GM18909 (cell line): Measurements from ENCODE around the gene EID3.
A peak's percentile ranks its signal among the peaks of the same experiment; 100 is the strongest.
"Not testable (repeated sequence)": the region's sequence is repeated elsewhere in the genome, so short reads cannot be mapped to it uniquely, and the experiment has no call there.

ENCODE experiments used
- ATAC-seq: cut with Tn5 transposase; IDR thresholded peaks from one replicate; pipeline ENCODE4 v1.9.1; 2021; ENCODE audit warnings: mild to moderate bottlenecking; ENCODE audit not compliant: unreplicated experiment, poor library complexity

EID3 gene

GRCh38 chr12:104288635-104289274 lies 14.8 kb upstream of the EID3 start:
- ATAC-seq, result peak; percentile 54

- no peak for ATAC-seq
These were observed 13.2 kb upstream of the EID3 start for GRCh38 chr12:104290320-104290719.

GRCh38 chr12:104290855-104291254 lies 12.7 kb upstream of the EID3 start:
- no peak for ATAC-seq

- ATAC-seq, result no peak
These were observed 11.5 kb upstream of the EID3 start for GRCh38 chr12:104291867-104292524.

GRCh38 chr12:104292872-104293794 lies 10.4 kb upstream of the EID3 start:
- ATAC-seq, result no peak

GRCh38 chr12:104294158-104294859 lies 9.2 kb upstream of the EID3 start:
- ATAC-seq, result not testable (repeated sequence)

GRCh38 chr12:104294927-104295668 lies 8.4 kb upstream of the EID3 start:
- no peak for ATAC-seq

GRCh38 chr12:104295954-104296353 lies 7.6 kb upstream of the EID3 start:
- ATAC-seq, result no peak

GRCh38 chr12:104296718-104297117 lies 6.8 kb upstream of the EID3 start:
- no peak for ATAC-seq

GRCh38 chr12:104297477-104298113 lies 5.9 kb upstream of the EID3 start:
- no peak for ATAC-seq

- ATAC-seq, result no peak
These were observed 3.6 kb upstream of the EID3 start for GRCh38 chr12:104299842-104300481.

GRCh38 chr12:104304261-104305009 lies 896 bp downstream of the EID3 start:
- no peak for ATAC-seq

- ATAC-seq, result no peak
These were observed 1.8 kb downstream of the EID3 start for GRCh38 chr12:104305349-104305748.

GRCh38 chr12:104306376-104306775 lies 2.8 kb downstream of the EID3 start:
- ATAC-seq, result no peak

- ATAC-seq, result no peak
These were observed 3.6 kb downstream of the EID3 start for GRCh38 chr12:104306943-104307654.

- no peak for ATAC-seq
These were observed 4.1 kb downstream of the EID3 start for GRCh38 chr12:104307655-104308000.

- ATAC-seq, result no peak
These were observed 6.0 kb downstream of the EID3 start for GRCh38 chr12:104309446-104309993.
